IPS-18c (cell line): ENCODE results near the gene IL2RA.
"Not testable (repeated sequence)": the region's sequence is repeated elsewhere in the genome, so short reads cannot be mapped to it uniquely, and the experiment has no call there.

Source experiments
- H3K4me3 ChIP-seq: 2 replicates; pipeline ENCODE4 v1.7.0; 2013; ENCODE audit warnings: low read depth, mild to moderate bottlenecking, low read length, moderate library complexity; ENCODE audit not compliant: insufficient read depth
- H3K9me3 ChIP-seq: one replicate; pipeline ENCODE4 v1.6.1; 2013; ENCODE audit warnings: mild to moderate bottlenecking, low read length, moderate library complexity; ENCODE audit not compliant: control insufficient read depth, insufficient read depth

The IL2RA gene

DNA sequence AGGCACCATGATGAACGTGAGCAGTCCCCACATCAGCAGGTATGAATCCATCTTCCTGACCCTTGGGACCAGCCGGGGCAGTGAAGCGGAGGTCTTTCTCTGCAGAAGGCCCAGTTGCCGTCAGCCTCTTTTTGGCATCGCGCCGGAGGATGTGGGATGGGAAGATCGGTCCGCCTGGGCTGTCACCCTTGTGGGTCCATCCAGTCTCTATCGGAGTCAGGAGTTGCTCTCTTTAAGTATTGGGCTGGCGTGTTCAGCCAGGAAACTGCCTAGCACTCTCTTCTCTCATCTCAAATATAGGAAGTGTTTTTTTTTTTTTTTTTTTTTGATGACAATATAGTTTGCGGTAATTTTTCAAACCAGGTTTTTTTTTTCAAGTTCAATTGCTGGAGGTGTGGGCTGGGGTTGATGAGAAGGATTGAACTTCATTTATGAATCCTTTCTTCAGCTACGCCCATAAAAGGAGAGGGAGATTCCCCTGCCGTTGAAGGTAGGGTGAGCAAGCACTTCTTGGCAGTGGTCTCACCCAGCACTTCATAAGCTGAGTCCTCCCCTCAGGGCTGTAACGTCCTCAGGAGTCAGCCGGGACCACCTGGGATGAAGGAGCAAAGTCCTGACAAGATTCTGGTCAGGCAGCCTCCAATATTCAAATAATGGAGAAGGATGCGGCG is at the start of gene IL2RA:
TSS of gene IL2RA (minus strand) at position 267 of the 671 bp plus-strand sequence. CDS start at position 51, 216 bp downstream.
- no peak within 1 kb of the TSS for H3K4me3 ChIP-seq
- H3K9me3 ChIP-seq, result no peaks in the 10 kb centered on the region

DNA sequence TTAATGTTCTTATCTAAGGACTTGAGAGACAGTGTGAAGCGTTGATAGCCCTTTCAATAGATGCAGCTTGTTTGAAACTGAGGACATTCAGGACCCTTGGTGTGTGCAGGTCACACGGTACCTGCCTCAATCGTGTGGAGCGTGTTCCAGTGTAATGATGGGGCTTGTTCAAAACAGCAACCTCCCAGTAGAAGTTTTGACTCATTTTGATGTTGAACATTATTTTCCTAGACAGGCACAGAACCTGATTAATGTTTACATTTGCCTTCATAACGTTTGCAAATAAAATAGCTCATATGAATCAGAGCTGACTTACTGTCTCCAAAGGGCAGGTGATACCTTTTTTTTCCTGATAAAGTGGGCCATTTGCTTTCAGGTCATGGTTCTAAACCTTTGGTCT is 48.0 kb upstream of the IL2RA start:
- Histone ChIP-seq H3K4me3 (no peak overlapping the region), H3K9me3 (no peaks in the 10 kb centered on the region)

GRCh38 chr10:6109444-6109775 is 47.2 kb upstream of the IL2RA start:
- Histone ChIP-seq H3K4me3 (no peak overlapping the region), H3K9me3 (no peaks in the 10 kb centered on the region)

DNA sequence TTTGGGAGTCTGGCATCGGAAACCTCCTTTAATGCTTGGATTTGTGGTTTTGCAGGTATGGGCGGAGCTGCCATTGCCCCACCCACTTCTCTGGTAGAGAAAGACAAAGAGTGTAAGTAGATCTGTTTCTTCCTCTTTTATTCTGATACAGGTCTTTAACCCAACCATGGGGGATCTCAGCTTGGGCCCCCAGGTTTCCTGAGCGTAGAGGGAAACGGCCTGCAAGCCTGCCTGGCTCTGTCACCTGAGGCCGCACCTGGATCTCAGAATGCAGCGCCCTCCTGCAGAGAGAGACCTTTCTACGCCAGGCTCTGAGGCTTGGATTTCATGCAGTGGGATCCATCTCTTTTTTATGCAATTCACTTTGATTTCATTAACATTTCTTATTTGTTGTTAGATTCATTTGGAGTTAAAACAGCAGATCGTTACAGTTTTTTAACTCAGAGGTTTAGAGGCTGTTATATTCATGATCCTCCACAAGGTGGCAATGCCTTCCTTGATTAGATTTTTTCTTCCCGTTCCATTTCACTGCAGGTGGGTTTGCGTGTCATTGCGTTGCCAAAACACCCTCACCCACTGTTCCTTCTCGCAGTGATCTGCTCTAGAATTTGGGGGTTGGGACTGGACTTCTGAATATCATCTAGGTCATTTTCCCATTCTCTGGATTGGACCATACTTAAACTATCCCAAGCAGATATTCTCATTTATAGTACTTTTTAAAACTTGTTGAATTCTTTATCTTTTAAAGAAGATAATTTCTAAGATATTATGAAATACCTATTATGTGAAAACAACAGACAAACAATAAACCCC is 46.7 kb upstream of the IL2RA start:
- Histone ChIP-seq H3K9me3 (no peaks in the 10 kb centered on the region), H3K4me3 (no peak overlapping the region; the same call in 1 of the 2 replicates)

DNA sequence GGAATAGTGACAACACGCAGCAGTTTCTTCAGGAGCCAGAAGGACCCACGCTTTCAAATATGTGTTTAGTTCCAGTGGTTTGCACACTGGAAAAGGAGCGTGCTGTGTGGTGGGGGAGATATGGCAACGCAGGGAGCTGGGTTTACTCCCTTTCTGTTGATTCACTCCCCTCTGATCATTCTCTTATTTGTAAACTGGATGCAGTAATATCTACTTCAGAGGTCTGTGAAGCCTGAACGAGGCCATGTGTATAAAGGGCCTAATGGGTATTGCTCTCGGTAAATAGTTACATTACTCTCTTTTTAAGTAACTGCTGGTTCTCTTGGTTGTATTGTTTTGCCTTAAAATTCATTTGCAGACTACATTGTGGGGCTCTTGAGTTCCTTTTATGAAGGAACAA is 45.9 kb upstream of the IL2RA start:
- no peak overlapping the region for H3K4me3 ChIP-seq
- H3K9me3 ChIP-seq, result no peaks in the 10 kb centered on the region

DNA sequence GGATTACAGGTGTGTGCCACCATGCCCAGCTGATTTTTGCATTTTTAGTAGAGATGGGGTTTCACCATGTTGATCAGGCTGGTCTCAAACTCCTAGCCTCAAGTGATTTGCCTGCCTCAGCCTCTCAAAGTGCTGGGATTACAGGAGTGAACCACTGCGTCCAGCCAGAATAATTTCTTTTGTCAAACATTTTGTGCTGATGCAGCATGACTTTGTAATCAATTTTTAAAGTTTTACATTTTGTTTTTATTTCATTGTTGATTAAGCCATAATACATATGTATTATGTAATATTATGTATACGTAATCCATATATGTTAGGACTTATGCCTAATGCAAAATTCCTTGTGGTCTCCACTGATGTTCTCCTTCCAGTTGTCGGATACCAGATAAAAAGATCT is 45.4 kb upstream of the IL2RA start:
- H3K9me3 ChIP-seq, H3K4me3 ChIP-seq: not testable (repeated sequence)

GRCh38 chr10:6103591-6103990 is 41.4 kb upstream of the IL2RA start:
- H3K9me3 ChIP-seq, result no peaks in the 10 kb centered on the region
- H3K4me3 ChIP-seq, result no peak overlapping the region

DNA sequence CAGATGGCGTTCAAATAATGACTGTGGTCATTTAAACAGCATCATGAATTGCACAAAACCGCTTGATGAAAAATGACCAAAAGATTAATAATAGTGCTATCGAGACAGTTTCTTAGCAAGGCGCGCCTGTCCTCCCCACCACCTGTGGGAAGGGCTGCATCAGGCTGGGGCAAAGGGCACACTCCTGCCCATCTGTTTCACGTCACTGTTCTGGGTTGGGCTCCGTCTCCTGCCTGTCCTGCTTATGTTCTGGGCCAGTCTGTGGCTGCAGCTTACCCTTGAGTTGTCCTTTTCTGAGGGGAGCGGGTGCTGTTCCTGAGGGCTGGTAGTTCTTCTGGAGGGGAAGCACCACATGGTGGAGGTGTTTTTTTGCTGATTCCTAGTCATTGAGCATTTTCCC is 40.0 kb upstream of the IL2RA start:
- Histone ChIP-seq H3K4me3 (no peak overlapping the region), H3K9me3 (no peaks in the 10 kb centered on the region)

DNA sequence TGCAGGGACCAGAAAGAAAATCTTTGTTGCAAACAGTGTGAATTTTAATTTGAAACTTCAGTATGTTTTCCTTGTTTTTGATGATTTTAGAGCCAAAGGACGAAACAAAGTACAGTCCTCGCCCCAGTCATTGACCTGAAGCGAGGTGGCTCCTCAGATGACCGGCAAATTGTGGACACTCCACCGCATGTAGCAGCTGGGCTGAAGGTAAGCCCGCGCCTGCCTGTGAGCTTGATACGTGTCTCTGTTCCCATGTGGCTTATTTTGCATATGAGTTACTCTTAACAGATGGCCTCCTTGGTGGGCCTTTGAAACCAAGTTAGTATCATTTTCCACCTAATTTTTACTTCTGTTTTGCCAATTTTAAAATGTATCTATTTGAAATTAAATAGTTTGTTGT is 39.0 kb upstream of the IL2RA start:
- no peak overlapping the region for H3K4me3 ChIP-seq

DNA sequence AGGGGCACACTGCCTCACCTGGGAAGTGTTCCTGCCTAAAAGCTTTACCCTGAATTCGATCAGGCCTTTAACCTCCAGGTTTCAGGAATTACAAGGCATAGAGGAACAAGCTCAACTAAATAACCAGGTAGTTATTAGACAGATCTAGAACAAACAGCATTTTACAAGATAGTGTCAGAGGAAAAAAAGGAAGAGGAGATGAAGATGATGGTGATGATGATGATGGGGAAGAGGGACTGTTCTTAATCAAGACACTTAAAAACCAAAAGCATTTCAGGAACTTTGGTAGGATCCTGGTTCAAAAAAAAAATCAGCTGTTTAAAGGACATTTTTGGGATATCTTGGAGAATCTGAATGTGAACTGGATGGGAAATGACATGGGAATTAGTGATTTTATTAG is 38.2 kb upstream of the IL2RA start:
- H3K4me3 ChIP-seq, result no peak overlapping the region

More for the DNA sequence above, 39.0 kb upstream of the IL2RA start:
- no peaks in the 10 kb centered on the region for H3K9me3 ChIP-seq

DNA sequence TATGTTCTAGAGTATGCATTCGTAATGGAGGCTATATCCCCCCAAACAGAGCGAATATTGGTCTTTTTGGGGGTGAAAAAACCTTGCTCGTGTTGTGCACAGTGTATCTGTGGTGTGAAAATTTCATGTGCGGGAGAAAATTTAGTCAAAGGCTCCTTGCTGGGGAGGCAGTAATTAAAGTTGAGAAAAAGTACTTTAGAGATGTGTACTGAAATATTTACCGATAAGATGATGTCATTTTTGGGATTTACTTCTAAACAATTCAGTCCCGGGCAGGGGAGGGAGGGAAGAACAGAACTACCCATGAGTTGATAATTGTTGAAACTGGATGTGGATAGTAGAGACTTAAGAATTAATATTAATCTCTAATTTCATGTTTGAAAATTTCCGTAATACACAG is 36.0 kb upstream of the IL2RA start:
- Histone ChIP-seq H3K9me3 (no peaks in the 10 kb centered on the region), H3K4me3 (no peak overlapping the region)

More for the DNA sequence above, 38.2 kb upstream of the IL2RA start:
- H3K9me3 ChIP-seq, result no peaks in the 10 kb centered on the region

GRCh38 chr10:6097063-6097462 is 34.9 kb upstream of the IL2RA start:
- Histone ChIP-seq H3K9me3 (no peaks in the 10 kb centered on the region), H3K4me3 (no peak overlapping the region)

DNA sequence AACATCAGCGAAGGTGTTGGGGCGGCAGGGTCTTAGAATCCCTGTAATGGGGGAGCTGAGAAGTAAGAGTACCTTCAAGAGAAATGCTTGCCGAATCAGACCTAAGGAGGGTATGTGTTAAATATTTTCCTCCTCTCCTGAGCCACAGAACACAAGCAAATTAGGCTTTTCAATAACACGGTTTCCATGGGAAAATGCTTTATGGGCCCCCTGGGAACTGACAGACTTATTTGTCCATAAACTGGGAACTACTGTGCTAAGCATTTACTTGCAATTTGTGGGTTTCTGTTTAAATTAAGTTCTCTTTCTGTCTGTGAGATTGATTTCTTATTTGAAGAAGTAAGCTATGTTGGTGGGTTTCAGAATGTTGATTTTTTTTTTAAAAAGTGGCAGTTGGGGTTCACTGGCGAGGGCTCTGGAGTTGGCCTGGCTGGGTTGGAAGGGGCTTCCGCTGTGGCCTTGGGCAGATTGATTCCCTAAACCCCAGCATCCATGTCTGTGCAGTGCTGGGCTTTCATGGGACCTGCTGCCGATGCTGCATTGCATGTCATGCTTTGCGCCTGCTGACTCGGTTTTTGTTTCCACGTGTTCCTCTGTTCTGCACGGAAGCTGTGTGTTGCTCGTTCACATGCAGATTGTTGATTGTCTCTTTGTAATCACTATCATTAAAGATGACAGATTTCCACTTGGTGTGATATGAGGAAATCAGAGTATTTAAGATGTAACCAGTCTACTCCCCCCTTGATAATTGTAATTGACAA is 33.8 kb upstream of the IL2RA start:
- H3K9me3 ChIP-seq, result no peaks in the 10 kb centered on the region

DNA sequence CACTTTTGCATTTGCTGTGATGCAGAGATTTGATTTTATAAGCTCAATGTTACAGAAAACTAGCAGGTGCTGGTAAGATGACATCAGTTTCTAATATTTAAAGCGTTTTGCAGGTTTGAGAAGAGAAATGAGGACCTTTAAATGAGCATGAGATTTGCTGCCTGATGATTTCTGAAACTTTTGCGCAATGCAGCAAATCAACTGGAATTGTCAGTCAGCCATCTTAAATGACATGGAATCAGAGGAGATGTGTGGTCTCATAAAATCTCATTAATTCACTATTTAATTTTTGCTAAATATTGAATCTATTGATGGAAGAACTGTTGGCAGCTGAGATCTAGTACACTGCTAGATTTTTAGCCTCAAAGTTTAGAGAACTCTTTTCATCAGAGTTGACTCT is 30.6 kb upstream of the IL2RA start:
- no peaks in the 10 kb centered on the region for H3K9me3 ChIP-seq
- H3K4me3 ChIP-seq, result no peak overlapping the region

More for the DNA sequence above, 33.8 kb upstream of the IL2RA start:
- no peak overlapping the region for H3K4me3 ChIP-seq

- Histone ChIP-seq H3K9me3 (no peaks in the 10 kb centered on the region), H3K4me3 (no peak overlapping the region)
These were observed 29.5 kb upstream of the IL2RA start for GRCh38 chr10:6091630-6092029.

DNA sequence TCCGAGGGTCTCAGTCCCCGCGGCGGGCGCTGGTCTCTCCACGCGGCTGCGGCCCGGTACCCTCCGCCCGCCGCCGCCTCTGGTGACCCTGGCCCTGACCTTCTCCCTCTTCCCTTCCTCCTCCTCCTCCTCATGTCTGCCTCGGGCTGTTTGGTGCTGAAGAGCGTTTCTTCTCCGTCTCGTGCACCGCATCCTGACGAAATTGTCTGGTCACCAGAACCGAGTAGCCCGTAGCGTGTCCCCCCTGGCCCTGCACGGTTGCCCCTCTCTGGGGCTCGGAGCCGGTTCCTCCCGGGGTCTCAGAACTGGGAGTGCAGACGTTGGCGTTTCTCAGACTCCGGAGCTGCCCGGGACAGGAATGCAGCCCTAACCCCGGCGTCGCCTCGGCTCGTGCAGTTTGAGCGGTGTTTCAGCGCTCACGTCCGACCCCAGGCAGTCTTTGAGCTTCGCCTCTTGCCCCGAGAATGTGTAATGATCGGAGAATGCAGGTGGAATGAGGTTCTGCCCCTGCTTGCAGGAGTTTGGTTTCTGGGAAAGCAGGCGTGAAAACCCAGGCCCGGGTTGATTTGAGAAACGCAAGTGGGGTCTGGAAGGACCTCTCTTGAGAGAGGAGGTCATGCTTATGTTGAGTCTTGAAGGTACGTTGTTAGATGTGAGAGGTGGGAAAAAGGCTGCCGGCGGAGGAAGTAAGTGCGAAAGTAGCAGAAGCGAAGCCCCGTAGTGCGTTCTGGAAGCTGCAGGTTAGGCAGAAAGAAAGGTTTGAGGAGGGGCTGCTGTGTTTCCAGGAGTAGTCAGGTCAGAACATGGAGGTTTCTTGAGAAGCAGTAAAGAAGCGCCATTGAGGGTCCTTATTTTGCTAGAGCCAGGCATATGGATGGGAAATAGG is 27.4 kb upstream of the IL2RA start:
- no peaks in the 10 kb centered on the region for H3K9me3 ChIP-seq
- H3K4me3 ChIP-seq, result peak overlapping the region; percentile 58

DNA sequence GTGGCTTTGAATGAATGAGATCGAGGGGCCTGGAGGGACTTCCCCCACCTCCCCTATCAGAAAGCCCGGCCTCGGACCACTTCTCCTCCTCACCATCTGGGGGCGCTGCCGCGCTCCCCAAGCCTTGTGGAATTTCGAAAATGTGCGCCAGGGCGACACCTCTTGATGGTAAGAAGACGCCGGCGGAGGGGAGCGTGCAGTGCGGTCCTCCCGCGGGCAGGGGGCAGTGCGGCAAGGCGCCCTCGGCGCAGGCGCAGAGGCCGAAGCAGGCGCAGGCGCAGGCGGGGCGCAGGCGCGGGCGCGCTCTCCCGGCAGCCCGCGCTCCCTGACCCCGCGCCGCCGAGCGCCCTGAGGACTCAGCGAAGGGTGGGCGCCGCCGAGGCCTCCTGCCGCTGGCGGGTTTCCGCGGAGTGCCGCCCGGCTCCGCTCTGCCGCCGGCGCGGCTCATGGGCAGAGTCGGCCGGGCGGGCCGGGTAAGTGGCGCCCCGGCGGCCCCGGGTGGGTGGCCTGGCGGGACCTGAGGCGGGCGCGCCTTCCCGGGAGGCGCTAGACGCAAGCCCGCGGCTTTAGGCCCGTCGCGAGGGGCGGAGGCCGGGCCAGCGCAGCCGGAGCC is 26.7 kb upstream of the IL2RA start, which contains the start of gene RBM17:
TSS of gene RBM17 (plus strand) at position 314 of the 613 bp plus-strand sequence. CDS start 8,032 bp downstream, outside the sequence.
- peak within 1 kb of the TSS; percentile 58 for H3K4me3 ChIP-seq
- no peaks in the 10 kb centered on the region for H3K9me3 ChIP-seq
